NOMO-1 (cell line): ENCODE results near the gene KPNA4.
"Not testable (repeated sequence)": the region's sequence is repeated elsewhere in the genome, so short reads cannot be mapped to it uniquely, and the experiment has no call there.

Experiments used
- DNase-seq, 2 experiments: peaks; one replicate each; lab custom pipeline; 2025; ENCODE audit not compliant: unreplicated experiment in 2 of 2; lab: John Stamatoyannopoulos, UW

KPNA4 gene

GRCh38 chr3:160565442-160566403 is at the start of gene KPNA4:
KPNA4 (minus strand) TSS chr3:160565571; CDS start chr3:160565282, 289 bp downstream.
- peak; percentile 99 to 100 for DNase-seq

GRCh38 chr3:160613661-160614060 is 48.3 kb upstream of the KPNA4 start:
- peak in 1 of 2 experiments; percentile 30 for DNase-seq

- no peak for DNase-seq
Observed at GRCh38 chr3:160612386-160613075, 47.2 kb upstream of the KPNA4 start.

- no peak for DNase-seq
Observed at GRCh38 chr3:160611141-160611540, 45.8 kb upstream of the KPNA4 start.

- no peak for DNase-seq
Observed at GRCh38 chr3:160608870-160609269, 43.5 kb upstream of the KPNA4 start.

- no peak for DNase-seq
Observed at GRCh38 chr3:160607826-160608225, 42.5 kb upstream of the KPNA4 start.

- DNase-seq = no peak
Observed at GRCh38 chr3:160605315-160605714, 39.9 kb upstream of the KPNA4 start.

GRCh38 chr3:160603845-160604244 is 38.5 kb upstream of the KPNA4 start:
- DNase-seq = not testable (repeated sequence)

- no peak for DNase-seq
Observed at GRCh38 chr3:160602259-160602658, 36.9 kb upstream of the KPNA4 start.

- DNase-seq = no peak
Observed at GRCh38 chr3:160601288-160601687, 35.9 kb upstream of the KPNA4 start.

- no peak for DNase-seq
Observed at GRCh38 chr3:160598865-160599264, 33.5 kb upstream of the KPNA4 start.

GRCh38 chr3:160588023-160588422 is 22.7 kb upstream of the KPNA4 start:
- no peak for DNase-seq

- DNase-seq = no peak
Observed at GRCh38 chr3:160587105-160587504, 21.7 kb upstream of the KPNA4 start.

GRCh38 chr3:160586679-160587078 is 21.3 kb upstream of the KPNA4 start:
- no peak for DNase-seq

- no peak for DNase-seq
Observed at GRCh38 chr3:160583451-160583850, 18.1 kb upstream of the KPNA4 start.

GRCh38 chr3:160580938-160581337 is 15.6 kb upstream of the KPNA4 start:
- no peak for DNase-seq

- no peak for DNase-seq
Observed at GRCh38 chr3:160577556-160578195, 12.3 kb upstream of the KPNA4 start.

- no peak for DNase-seq
Observed at GRCh38 chr3:160577093-160577492, 11.7 kb upstream of the KPNA4 start.

GRCh38 chr3:160576621-160577020 is 11.2 kb upstream of the KPNA4 start:
- no peak for DNase-seq

GRCh38 chr3:160575589-160575988 is 10.2 kb upstream of the KPNA4 start:
- no peak for DNase-seq

- no peak for DNase-seq
Observed at GRCh38 chr3:160574636-160575035, 9.3 kb upstream of the KPNA4 start.
